Neural progenitor cell (in vitro differentiated cells): ENCODE data around the gene PLA2G6.
"Not testable (repeated sequence)": the region's sequence is repeated elsewhere in the genome, so short reads cannot be mapped to it uniquely, and the experiment has no call there.

Experiments used
- CTCF ChIP-seq: fragments of 200-600 bp; sonication (generic); IDR thresholded peaks from 2 replicates; pipeline ENCODE4 v1.5.1; 2017; ENCODE audit warnings: antibody characterized with exemption, mild to moderate bottlenecking
- EZH2 ChIP-seq: fragments of 200-600 bp; sonication (generic); IDR thresholded peaks from 2 replicates; pipeline ENCODE4 v1.6.1; 2017; ENCODE audit warnings: antibody characterized with exemption, mild to moderate bottlenecking, moderate library complexity
- EZH2phosphoT487 ChIP-seq: fragments of 200-600 bp; sonication (generic); IDR thresholded peaks from 2 replicates; pipeline ENCODE4 v1.6.1; 2017; ENCODE audit warnings: antibody characterized with exemption

GRCh38 chr22:38079208-38079607 is 102.4 kb downstream of the PLA2G6 start:
- not testable (repeated sequence) for TF ChIP-seq CTCF, EZH2, EZH2phosphoT487
